Activated CD4-positive, alpha-beta T cell treated with anti-CD3 and anti-CD28 coated beads, Interleukin-2, amount 50 U/mL, for 16 hours (primary cell): Measurements from ENCODE around the gene SERPINB2.
"Not testable (repeated sequence)": the region's sequence is repeated elsewhere in the genome, so short reads cannot be mapped to it uniquely, and the experiment has no call there.

Experiments
- DNase-seq: peaks from one replicate; pipeline ENCODE4 v3.0.0-alpha.2; 2020

The SERPINB2 gene

DNA sequence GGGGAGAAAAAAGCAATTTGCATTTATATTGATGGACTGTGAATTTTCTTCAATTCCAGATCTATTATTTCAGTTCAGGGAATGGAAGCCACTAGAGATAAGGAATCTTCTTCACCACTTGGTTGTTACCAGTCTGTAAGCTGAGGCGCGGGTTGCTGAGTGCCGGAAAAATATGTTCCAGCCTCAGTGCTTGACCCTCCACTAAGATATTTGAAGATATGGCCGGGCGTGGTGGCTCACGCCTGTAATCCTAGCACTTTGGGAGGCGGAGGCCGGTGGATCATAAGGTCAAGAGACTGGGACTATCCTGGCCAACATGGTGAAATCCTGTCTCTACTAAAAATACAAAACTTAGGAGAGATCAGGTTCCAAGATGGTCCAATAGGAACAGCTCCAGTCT is 52.5 kb downstream of the SERPINB2 start:
- DNase-seq = no peak

DNA sequence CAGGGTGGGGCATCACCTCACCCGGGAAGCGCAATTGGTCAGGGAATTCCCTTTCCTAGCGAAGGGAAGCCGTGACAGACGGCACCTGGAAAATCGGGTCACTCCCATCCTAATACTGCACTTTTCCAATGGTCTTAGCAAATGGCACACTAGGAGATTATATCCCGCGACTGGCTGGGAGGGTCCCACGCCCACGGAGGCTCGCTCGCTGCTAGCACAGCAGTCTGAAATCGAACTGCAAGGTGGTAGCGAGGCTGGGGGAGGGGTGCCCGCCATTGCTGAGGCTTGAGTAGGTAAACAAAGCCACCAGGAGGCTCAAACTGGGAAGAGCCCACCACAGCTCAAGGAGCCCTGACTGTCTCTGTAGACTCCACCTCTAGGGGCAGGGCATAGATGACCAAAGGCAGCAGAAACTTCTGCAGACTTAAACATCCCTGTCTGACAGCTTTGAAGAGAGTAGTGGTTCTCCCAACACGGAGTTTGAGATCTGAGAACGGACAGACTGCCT is 53.1 kb downstream of the SERPINB2 start:
- DNase-seq = not testable (repeated sequence)

DNA sequence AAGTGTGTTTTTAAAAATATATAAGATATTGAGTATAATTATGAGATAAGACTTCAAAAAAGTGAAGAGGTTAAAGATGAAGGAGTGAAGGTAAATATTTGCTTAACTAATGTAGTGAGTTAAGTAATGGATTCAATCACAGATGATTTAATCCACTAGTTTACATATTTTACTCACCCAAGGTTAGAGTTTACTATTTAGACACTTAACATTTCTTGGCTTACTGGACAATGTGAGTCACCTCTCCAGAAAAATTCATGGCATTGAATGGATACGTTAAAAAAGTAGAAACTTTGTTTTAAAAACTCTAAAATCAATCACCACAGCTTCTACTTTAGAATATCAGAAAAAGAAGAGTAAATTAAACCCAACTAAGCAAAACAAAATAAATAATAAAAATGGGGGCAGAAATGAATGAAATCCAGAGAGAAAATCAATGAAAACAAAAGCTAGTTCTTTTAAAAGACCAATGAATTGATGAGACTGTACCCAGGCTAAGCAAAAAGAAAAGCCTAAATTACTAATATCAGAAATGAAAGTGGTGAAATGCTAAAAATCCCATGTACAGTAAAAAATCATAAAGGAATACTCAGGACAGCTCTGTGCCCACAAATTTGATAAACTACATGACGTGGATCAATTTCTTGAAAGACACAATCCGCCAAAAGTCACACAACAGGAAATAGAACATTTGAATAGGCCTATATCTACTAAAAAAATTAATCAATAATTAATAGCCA is 59.7 kb downstream of the SERPINB2 start:
- DNase-seq = no peak

DNA sequence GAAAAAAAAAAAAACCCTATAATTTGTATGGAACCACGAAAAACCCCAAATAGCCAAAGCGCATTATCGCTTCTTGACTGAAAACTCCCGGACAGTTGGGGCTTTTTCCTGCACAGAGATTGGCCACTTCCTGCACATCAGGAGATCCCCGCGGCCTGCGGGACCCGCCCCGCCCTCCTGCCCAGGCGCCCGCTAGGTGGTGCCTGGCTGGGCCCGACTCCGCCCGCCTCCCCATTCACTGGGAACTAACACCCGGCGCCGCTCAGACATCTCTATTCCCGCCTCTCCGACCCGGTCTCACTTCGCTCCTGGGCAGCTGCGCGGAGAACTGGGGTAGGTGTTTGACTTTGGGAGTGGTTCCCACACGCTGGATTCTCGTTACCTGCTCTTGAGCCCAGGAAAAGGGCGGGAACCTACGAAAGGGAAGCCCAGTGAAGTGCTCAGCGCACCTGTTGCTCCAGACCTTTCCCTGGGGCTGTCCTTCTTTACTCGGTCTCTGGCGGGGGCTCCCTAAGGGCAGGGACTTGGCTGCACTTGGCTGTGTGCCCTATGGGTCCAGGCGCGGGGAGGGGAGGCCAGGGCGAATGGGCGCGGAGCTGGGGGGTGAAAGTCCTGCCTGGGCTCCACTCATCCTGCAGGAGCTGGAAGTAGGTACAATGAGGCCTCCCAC is 61.7 kb downstream of the SERPINB2 start, which contains the start of gene HMSD:
HMSD (plus strand) TSS at position 234 of the 670 bp plus-strand sequence. CDS start 4,155 bp downstream, outside the sequence.
- DNase-seq = peak; percentile 80

DNA sequence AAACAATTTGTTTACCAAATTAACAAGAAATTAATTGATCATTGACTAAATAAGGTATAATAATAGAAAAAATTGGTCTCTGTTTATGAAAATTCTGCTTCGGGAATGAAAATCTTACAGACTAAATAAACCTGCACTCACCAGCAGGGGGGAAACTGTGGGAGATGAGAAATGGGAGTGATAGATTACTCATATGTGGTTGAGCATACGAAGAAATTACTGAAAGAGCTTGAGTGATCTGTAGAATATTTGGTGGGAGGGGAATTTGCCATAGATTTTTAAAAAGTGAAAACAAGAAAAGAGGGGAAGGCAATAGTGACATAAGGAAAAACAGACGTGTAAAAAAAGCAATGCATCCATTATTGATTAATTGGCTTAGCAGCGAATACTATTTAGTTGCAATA is 63.8 kb downstream of the SERPINB2 start:
- peak; percentile 82 for DNase-seq
